Chondrocyte (in vitro differentiated cells): ENCODE results near the gene NOP53. TPM values are rescaled to one million over a fixed set of nuclear protein-coding genes. Genes with fewer than 3 reads are reported as not detected.
"Not testable (repeated sequence)": the region's sequence is repeated elsewhere in the genome, so short reads cannot be mapped to it uniquely, and the experiment has no call there.

Source experiments
- DNase-seq: peaks from one replicate; pipeline ENCODE4 v3.0.0; 2021; ENCODE audit warnings: mixed read lengths, low spot score
- H3K27ac Mint-ChIP-seq: one replicate; pipeline ENCODE4 v1.8.0; 2021; ENCODE audit warnings: mild to moderate bottlenecking, moderate library complexity, mixed read lengths; ENCODE audit not compliant: unreplicated experiment
- H3K27me3 Mint-ChIP-seq: 2 replicates; pipeline ENCODE4 v1.8.0; 2021; ENCODE audit warnings: low read depth, mixed read lengths
- H3K36me3 Mint-ChIP-seq: 2 replicates; pipeline ENCODE4 v1.8.0; 2021; ENCODE audit warnings: low read depth, mixed read lengths
- H3K4me1 Mint-ChIP-seq: 2 replicates; pipeline ENCODE4 v1.8.0; 2021; ENCODE audit warnings: low read depth, mild to moderate bottlenecking, mixed read lengths
- H3K4me3 Mint-ChIP-seq: one replicate; pipeline ENCODE4 v1.8.0; 2021; ENCODE audit warnings: mild to moderate bottlenecking, moderate library complexity, mixed read lengths; ENCODE audit not compliant: unreplicated experiment
- H3K9me3 Mint-ChIP-seq: 2 replicates; pipeline ENCODE4 v1.8.0; 2021; ENCODE audit warnings: low read depth, mixed read lengths
- total RNA-seq: library from RNA; stranded (reverse); gene quantifications from 3 replicates; pipeline ENCODE4 v1.2.1, GENCODE V29; 2021
- TF ChIP-seq, protein P1 (sequence below): fragments of 200-600 bp; sonication (generic); IDR thresholded peaks from 2 replicates; pipeline ENCODE4 v1.5.0; 2021; ENCODE audit warnings: antibody characterized with exemption, mild to moderate bottlenecking, moderate library complexity

Gene NOP53
- total RNA-seq, 1 donor from 2014 or later, result 108 TPM

GRCh38 chr19:47780215-47780551 lies 34.8 kb downstream of the NOP53 start:
- Mint-ChIP-seq H3K9me3 (no peaks in the 10 kb centered on the region), H3K4me3 (peak overlapping the region; percentile 98), H3K27me3 (no peaks in the 10 kb centered on the region), H3K27ac (peak overlapping the region; percentile 94), H3K4me1 (peaks cover 38% of the 10 kb centered on the region), H3K36me3 (peaks cover 21% of the 10 kb centered on the region)
- DNase-seq, result no peak
- TF ChIP-seq, protein P1, sequence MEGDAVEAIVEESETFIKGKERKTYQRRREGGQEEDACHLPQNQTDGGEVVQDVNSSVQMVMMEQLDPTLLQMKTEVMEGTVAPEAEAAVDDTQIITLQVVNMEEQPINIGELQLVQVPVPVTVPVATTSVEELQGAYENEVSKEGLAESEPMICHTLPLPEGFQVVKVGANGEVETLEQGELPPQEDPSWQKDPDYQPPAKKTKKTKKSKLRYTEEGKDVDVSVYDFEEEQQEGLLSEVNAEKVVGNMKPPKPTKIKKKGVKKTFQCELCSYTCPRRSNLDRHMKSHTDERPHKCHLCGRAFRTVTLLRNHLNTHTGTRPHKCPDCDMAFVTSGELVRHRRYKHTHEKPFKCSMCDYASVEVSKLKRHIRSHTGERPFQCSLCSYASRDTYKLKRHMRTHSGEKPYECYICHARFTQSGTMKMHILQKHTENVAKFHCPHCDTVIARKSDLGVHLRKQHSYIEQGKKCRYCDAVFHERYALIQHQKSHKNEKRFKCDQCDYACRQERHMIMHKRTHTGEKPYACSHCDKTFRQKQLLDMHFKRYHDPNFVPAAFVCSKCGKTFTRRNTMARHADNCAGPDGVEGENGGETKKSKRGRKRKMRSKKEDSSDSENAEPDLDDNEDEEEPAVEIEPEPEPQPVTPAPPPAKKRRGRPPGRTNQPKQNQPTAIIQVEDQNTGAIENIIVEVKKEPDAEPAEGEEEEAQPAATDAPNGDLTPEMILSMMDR, result no peak

GRCh38 chr19:47781590-47782262 lies 36.4 kb downstream of the NOP53 start:
- peak overlapping the region; percentile 98 for H3K4me3 Mint-ChIP-seq
- H3K36me3 Mint-ChIP-seq, result peaks cover 26% of the 10 kb centered on the region
- peak overlapping the region; percentile 68 for H3K27ac Mint-ChIP-seq
- TF ChIP-seq, protein P1, result no peak
- H3K4me1 Mint-ChIP-seq, result peaks cover 38% of the 10 kb centered on the region
- no peaks in the 10 kb centered on the region for H3K27me3 Mint-ChIP-seq
- H3K9me3 Mint-ChIP-seq, result no peaks in the 10 kb centered on the region
- no peak for DNase-seq

DNA sequence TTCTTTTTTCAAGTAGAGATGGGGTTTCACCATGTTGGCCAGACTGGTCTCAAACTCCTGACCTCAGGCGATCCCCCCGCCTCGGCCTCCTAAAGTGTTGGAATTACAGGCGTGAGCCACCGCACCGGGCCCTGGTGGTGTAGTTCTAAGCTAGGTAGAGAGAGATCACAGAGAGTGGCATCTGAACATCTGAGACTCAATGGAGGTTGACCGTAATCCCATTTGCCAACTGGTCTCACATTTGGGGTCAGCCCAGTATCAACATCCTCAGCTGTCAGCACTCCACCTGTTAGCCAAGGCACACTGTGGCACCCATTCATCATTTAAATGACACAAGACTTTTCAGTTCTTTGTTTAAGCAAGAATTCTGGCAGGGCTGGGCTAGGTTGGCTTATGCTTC lies 41.2 kb downstream of the NOP53 start:
- Mint-ChIP-seq H3K27ac (peak overlapping the region; percentile 41), H3K36me3 (peaks cover 21% of the 10 kb centered on the region), H3K4me3 (no peak overlapping the region), H3K9me3 (no peaks in the 10 kb centered on the region), H3K27me3 (no peaks in the 10 kb centered on the region), H3K4me1 (peaks cover 13% of the 10 kb centered on the region)
- no peak for DNase-seq
- TF ChIP-seq, protein P1, result no peak

GRCh38 chr19:47787307-47787706 lies 42.0 kb downstream of the NOP53 start:
- peaks cover 18% of the 10 kb centered on the region for H3K36me3 Mint-ChIP-seq
- not testable (repeated sequence) for H3K27me3 Mint-ChIP-seq, H3K9me3 Mint-ChIP-seq, DNase-seq, H3K4me3 Mint-ChIP-seq, H3K27ac Mint-ChIP-seq, H3K4me1 Mint-ChIP-seq

DNA sequence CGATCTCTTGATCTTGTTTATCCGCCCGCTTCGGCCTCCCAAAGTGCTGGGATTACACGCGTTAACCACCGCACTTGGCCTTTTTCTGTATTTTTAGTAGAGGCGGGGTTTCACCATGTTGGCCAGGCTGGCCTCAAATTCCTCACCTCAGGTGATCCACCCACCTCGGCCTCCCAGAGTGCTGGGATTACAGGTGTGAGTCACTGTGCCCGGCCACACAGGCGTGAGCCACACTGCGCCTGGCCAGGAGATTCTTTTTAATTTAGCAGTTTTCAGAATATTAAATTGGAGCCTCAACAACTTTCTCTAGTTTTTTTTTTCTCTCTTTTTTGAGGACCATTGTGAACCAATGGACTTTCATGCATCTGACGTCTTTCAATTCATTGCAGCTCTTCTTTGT lies 44.5 kb downstream of the NOP53 start:
- peak overlapping the region; percentile 17 for H3K27ac Mint-ChIP-seq
- not testable (repeated sequence) for H3K4me1 Mint-ChIP-seq, H3K9me3 Mint-ChIP-seq, H3K36me3 Mint-ChIP-seq, H3K4me3 Mint-ChIP-seq, DNase-seq, H3K27me3 Mint-ChIP-seq

DNA sequence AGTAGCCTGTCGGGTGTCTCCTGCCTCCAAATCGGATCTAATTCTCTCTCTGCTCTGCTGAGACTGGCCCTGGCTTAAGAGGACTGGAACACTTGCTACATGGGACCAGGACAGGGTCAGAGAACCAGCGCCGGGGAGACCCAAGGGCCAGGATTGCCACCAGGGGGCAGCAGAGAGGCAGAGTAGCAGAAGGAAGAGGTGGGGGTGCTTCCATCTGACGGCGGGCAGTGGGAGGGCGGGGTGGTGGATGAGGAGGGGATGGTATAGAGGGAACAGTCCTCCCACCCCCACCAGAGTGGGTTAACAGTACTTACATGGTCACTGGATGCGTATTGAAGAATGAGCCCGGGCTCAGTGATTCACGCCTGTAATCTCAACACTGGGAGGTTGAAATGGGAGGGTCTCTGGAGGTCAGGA lies 45.1 kb downstream of the NOP53 start:
- no peak overlapping the region for H3K4me3 Mint-ChIP-seq

More for the DNA sequence above, 45.1 kb downstream of the NOP53 start:
- TF ChIP-seq, protein P1, result peak; percentile 90
- no peak overlapping the region for H3K27ac Mint-ChIP-seq
- H3K4me1 Mint-ChIP-seq, result peaks cover 6% of the 10 kb centered on the region
- H3K27me3 Mint-ChIP-seq, result no peaks in the 10 kb centered on the region
- H3K9me3 Mint-ChIP-seq, result peaks cover 6% of the 10 kb centered on the region
- DNase-seq, result no peak
- peaks cover 4% of the 10 kb centered on the region for H3K36me3 Mint-ChIP-seq
